Measurements from ENCODE around the gene C5orf46.

Gene C5orf46

DNA sequence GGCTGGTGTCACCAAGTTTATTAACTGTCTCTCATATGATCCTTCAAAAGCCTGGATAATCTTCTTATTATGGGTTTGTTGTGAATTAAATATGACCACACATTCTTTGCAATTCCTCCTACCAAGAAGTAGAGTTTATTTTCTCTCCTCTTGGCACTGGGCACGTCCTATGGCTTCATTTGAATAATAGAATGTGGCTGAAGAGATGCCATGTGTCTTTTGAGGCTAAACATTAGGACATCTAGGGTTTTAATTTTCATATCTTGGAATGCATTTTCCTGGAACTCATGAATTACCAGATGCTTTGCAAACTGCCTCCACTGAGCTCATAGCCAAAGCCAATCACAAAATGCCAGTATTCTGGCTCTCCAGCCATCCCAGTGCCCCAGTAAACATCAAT is 47.8 kb downstream of the C5orf46 start:
- no peak for TF ChIP-seq TAF1 (IDR thresholded peaks at IDR 0.05; ENCODE audit: low read depth)
- TF ChIP-seq, protein P1, sequence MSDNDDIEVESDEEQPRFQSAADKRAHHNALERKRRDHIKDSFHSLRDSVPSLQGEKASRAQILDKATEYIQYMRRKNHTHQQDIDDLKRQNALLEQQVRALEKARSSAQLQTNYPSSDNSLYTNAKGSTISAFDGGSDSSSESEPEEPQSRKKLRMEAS (IDR thresholded peaks at IDR 0.05) = no peak
- no peak for TF ChIP-seq FOXM1 (IDR thresholded peaks at IDR 0.05; ENCODE audit: borderline replicate concordance, low read depth)
- no peak for TF ChIP-seq CEBPB (IDR thresholded peaks at IDR 0.05)
- TF ChIP-seq CREB1 (IDR thresholded peaks at IDR 0.05; ENCODE audit: low read depth) = no peak
- TF ChIP-seq EP300 (IDR thresholded peaks at IDR 0.05; ENCODE audit: borderline replicate concordance) = no peak
- TF ChIP-seq, protein P2, sequence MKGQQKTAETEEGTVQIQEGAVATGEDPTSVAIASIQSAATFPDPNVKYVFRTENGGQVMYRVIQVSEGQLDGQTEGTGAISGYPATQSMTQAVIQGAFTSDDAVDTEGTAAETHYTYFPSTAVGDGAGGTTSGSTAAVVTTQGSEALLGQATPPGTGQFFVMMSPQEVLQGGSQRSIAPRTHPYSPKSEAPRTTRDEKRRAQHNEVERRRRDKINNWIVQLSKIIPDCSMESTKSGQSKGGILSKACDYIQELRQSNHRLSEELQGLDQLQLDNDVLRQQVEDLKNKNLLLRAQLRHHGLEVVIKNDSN (IDR thresholded peaks at IDR 0.05) = no peak

DNA sequence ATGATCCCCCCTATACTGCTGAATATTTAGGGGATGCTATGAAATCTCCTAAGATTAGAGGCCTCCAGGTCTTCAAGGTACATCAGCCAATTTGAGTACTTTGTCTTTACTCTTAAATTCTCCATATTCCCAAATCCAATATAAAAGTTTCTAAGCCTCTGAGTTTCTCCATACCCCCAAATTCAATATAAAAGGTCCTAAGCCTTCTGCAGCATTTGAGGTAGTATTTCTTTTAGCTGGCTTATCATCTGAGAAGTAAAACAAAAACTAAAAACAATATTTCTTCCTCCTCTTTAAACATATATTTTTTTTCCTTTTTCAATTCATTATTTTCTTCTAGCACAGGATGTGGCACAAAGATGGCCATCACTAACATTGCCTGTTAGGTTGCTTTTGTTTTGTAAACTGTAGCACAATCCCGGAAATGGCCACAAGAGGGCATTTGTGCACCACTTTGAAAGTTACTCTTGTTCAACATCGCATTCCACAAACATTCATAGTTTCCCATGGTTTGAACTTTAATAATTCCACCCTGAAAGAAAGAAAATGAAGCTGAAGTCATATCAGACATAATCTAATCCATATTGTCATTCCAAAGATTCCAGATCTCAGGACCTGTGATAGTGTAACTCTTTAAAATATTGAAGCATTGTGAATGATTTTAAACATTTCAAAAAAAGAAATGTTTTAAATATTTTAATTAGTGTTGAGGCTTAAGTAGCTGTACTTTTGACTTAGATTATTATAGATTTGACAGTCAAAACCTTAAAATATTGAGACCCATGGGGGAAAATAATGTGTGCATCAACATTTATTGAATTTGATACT is 48.8 kb downstream of the C5orf46 start:
- TF ChIP-seq ZBTB7A (IDR thresholded peaks at IDR 0.05; ENCODE audit: low read depth) (no peak), TEAD4 (IDR thresholded peaks at IDR 0.05) (0 out of 2 replicates have a peak, but pooled peaks have one; percentile 25), RAD21 (IDR thresholded peaks at IDR 0.05; ENCODE audit: low read depth) (peak; percentile 61), TAF1 (IDR thresholded peaks at IDR 0.05; ENCODE audit: low read depth) (no peak), FOXM1 (IDR thresholded peaks at IDR 0.05; ENCODE audit: borderline replicate concordance, low read depth) (no peak)

DNA sequence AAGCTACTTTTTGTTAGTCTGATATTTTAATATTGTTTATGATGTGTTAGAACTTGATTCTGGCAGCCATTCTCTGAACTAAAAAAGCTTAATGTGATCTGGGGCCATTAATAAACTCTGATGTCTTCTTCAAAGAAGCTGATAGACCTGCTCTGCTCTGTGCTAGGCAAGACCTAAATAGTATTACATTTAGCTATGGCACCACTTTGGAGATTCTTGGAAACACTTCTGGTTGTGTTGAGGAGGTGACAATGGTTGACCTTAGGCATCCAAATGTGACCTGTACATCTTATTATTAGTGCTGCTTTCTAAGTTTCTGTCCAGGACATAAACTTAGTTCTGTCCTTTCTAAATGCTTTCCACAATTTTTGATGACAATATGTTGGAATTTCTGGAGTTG is 49.5 kb downstream of the C5orf46 start:
- TF ChIP-seq RAD21 (IDR thresholded peaks at IDR 0.05; ENCODE audit: low read depth) (no peak), TEAD4 (IDR thresholded peaks at IDR 0.05) (no peak), CREB1 (IDR thresholded peaks at IDR 0.05; ENCODE audit: low read depth) (no peak)
- TF ChIP-seq, protein P2 (IDR thresholded peaks at IDR 0.05) = no peak

DNA sequence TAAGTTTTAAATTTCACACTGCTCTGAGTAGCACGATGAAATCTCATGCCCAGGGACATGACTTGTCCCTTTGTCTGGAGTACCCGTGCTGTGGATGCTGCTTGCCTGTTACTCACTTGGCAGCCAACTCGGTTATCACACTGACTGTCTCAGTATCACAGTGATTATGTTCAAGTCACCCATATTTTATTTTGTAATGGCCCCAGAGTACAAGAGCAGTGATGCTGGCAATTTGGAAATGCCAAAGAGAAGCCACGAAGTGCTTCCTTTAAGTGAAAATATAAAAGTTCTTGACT is 50.6 kb downstream of the C5orf46 start:
- TF ChIP-seq TAF1 (IDR thresholded peaks at IDR 0.05; ENCODE audit: low read depth) (no peak), FOXM1 (IDR thresholded peaks at IDR 0.05; ENCODE audit: borderline replicate concordance, low read depth) (no peak), EGR1 (IDR thresholded peaks at IDR 0.05) (no peak), TCF12 (IDR thresholded peaks at IDR 0.05; ENCODE audit: low read depth) (no peak), CREB1 (IDR thresholded peaks at IDR 0.05; ENCODE audit: low read depth) (no peak), ZBTB7A (IDR thresholded peaks at IDR 0.05; ENCODE audit: low read depth) (no peak), EP300 (IDR thresholded peaks at IDR 0.05; ENCODE audit: borderline replicate concordance) (no peak), YY1 (IDR thresholded peaks at IDR 0.05; ENCODE audit: low read depth) (no peak)
- TF ChIP-seq, protein P1 (IDR thresholded peaks at IDR 0.05) = no peak

DNA sequence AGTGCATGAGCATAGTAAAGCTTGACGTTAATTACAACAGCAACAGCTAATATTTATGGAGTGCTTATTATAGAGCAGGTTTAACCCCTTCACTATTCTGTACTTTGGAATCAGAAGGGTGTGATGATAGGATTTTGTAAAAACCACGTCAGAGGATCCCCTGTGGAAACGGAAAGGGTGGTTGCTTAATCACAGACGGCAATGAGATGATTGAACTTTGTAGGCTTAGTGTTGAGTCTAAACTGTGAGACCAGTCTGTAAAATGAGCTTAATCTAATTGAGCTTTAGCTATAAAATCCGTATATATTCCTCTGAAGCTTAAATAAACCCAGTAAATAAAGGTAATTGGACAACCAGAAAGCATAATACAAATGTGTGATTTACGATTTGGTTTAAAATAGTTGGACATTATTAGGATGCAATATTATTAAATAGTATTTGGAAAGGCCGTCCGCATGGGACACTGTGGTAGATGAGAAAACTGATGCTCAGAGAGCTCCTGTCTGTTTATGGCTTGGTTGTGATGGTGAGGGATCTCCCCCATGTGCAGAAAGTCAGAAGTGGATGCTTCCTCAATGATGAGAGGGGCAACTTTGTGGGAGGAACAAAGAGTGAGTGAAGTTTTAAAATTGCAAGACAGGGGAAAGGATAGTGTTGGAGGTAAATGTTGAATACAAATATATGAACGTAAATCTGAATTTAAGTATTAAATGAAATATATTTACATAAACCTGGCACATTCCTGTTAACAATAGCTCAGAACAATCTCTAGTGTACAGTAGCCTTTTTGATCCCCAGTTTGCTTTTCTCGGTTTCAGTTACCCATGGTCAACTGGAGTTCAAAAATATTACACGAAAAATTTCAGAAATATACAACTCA is 51.2 kb downstream of the C5orf46 start:
- TF ChIP-seq TAF1 (IDR thresholded peaks at IDR 0.05; ENCODE audit: low read depth) = no peak
- TF ChIP-seq EGR1 (IDR thresholded peaks at IDR 0.05) = no peak
- no peak for TF ChIP-seq CREB1 (IDR thresholded peaks at IDR 0.05; ENCODE audit: low read depth)
- TF ChIP-seq, protein P2 (IDR thresholded peaks at IDR 0.05) = no peak
- TF ChIP-seq, protein P3, sequence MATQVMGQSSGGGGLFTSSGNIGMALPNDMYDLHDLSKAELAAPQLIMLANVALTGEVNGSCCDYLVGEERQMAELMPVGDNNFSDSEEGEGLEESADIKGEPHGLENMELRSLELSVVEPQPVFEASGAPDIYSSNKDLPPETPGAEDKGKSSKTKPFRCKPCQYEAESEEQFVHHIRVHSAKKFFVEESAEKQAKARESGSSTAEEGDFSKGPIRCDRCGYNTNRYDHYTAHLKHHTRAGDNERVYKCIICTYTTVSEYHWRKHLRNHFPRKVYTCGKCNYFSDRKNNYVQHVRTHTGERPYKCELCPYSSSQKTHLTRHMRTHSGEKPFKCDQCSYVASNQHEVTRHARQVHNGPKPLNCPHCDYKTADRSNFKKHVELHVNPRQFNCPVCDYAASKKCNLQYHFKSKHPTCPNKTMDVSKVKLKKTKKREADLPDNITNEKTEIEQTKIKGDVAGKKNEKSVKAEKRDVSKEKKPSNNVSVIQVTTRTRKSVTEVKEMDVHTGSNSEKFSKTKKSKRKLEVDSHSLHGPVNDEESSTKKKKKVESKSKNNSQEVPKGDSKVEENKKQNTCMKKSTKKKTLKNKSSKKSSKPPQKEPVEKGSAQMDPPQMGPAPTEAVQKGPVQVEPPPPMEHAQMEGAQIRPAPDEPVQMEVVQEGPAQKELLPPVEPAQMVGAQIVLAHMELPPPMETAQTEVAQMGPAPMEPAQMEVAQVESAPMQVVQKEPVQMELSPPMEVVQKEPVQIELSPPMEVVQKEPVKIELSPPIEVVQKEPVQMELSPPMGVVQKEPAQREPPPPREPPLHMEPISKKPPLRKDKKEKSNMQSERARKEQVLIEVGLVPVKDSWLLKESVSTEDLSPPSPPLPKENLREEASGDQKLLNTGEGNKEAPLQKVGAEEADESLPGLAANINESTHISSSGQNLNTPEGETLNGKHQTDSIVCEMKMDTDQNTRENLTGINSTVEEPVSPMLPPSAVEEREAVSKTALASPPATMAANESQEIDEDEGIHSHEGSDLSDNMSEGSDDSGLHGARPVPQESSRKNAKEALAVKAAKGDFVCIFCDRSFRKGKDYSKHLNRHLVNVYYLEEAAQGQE (IDR thresholded peaks at IDR 0.05; ENCODE audit: low read depth) = no peak
- TF ChIP-seq FOXM1 (IDR thresholded peaks at IDR 0.05; ENCODE audit: borderline replicate concordance, low read depth) = no peak

DNA sequence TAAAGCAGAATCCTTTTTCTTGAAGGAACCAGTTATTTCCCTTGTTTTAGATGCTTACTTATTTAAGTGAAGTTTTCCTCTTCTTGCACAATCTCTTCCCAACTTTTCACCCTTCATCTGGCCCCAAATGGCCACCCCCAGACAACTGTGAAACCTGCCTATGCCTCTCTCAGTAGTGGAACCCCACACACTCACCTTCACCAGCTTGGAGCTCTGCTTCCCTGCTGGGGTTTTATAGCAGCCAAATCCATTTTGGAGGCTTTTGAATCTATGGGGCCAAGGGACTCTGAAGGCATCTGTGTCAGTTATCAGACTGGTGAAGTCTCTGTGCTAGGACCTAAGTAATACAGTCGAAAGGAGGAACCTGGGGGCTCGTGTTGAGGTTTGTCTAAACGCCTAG is 52.0 kb downstream of the C5orf46 start:
- TF ChIP-seq, protein P3 (IDR thresholded peaks at IDR 0.05; ENCODE audit: low read depth) = no peak
- TF ChIP-seq CREB1 (IDR thresholded peaks at IDR 0.05; ENCODE audit: low read depth) = no peak
- no peak for TF ChIP-seq RAD21 (IDR thresholded peaks at IDR 0.05; ENCODE audit: low read depth)
- no peak for TF ChIP-seq EGR1 (IDR thresholded peaks at IDR 0.05)
- TF ChIP-seq YY1 (IDR thresholded peaks at IDR 0.05; ENCODE audit: low read depth) = no peak
- TF ChIP-seq EP300 (IDR thresholded peaks at IDR 0.05; ENCODE audit: borderline replicate concordance) = no peak
- TF ChIP-seq ZBTB7A (IDR thresholded peaks at IDR 0.05; ENCODE audit: low read depth) = no peak
- TF ChIP-seq CEBPB (IDR thresholded peaks at IDR 0.05) = no peak
- TF ChIP-seq TCF12 (IDR thresholded peaks at IDR 0.05; ENCODE audit: low read depth) = no peak
- TF ChIP-seq NFIC (IDR thresholded peaks at IDR 0.05) = no peak
- TF ChIP-seq, protein P2 (IDR thresholded peaks at IDR 0.05) = no peak

Measured in Ishikawa (cell line).